Panc1 (cell line): ENCODE measurements around the gene C5AR1. TPM values are rescaled to one million over a fixed set of nuclear protein-coding genes. Genes with fewer than 3 reads are reported as not detected.

Experiments
- ATAC-seq: fragments of 200-7000 bp; cut with Tn5 transposase; 2 replicates; pipeline ENCODE4 v1.9.1; 2020; ENCODE audit warnings: mild to moderate bottlenecking, moderate library complexity
- BruUV-seq: library from RNA; stranded (reverse); fragments of 400-500 nt; replicated peaks from 2 replicates; lab custom pipeline; 2021; lab: Mats Ljungman, UMichigan
- CTCF ChIA-PET: fragments of 300-600 bp; sonication (Branson Sonifier 250); formaldehyde crosslinking; loops from one replicate; lab custom pipeline; 2022; ENCODE audit warnings: antibody characterized with exemption; lab: Charles Lee
- POLR2A ChIA-PET: fragments of 300-600 bp; sonication (Branson Sonifier 250); formaldehyde crosslinking; loops from one replicate; lab custom pipeline; 2022; ENCODE audit warnings: antibody characterized with exemption; lab: Charles Lee
- DNase-seq: peaks from one replicate; pipeline ENCODE4 v3.0.0-alpha.2; 2010; ENCODE audit warnings: low read depth, low spot score
- H3K27ac ChIP-seq: 2 replicates; pipeline ENCODE4 v1.5.1; 2011; ENCODE audit warnings: mild to moderate bottlenecking, low read length, inconsistent platforms
- H3K27me3 ChIP-seq: fragments of 200-500 bp; sonication (Bioruptor generic); 2 replicates; pipeline ENCODE4 v1.6.0; 2014; ENCODE audit warnings: low read length, inconsistent platforms; ENCODE audit not compliant: control insufficient read depth, insufficient read depth
- H3K36me3 ChIP-seq: fragments of 200-500 bp; sonication (Bioruptor generic); 2 replicates; pipeline ENCODE4 v1.5.1; 2014; ENCODE audit warnings: inconsistent platforms, mild to moderate bottlenecking, low read length, moderate library complexity; ENCODE audit not compliant: control insufficient read depth, insufficient read depth
- H3K4me1 ChIP-seq: 2 replicates; pipeline ENCODE4 v1.5.1; 2011; ENCODE audit warnings: inconsistent platforms, mild to moderate bottlenecking, low read length, moderate library complexity; ENCODE audit not compliant: control insufficient read depth, insufficient read depth
- H3K4me3 ChIP-seq, 2 experiments: 2 replicates each; pipeline ENCODE4 v1.5.1; 2011 to 2012; ENCODE audit warnings: low read depth in 2 of 2, low read length in 2 of 2, mild to moderate bottlenecking in 2 of 2, inconsistent platforms in 1 of 2, moderate library complexity in 1 of 2
- H3K9me3 ChIP-seq: fragments of 200-500 bp; sonication (Bioruptor generic); 2 replicates; pipeline ENCODE4 v1.5.1; 2014; ENCODE audit warnings: low read depth, mild to moderate bottlenecking, inconsistent platforms, low read length, moderate library complexity; ENCODE audit not compliant: control insufficient read depth, insufficient read depth
- CTCF ChIP-seq: fragments of 450-650 bp; IDR thresholded peaks from 2 replicates; pipeline ENCODE4 v1.5.1; 2017; ENCODE audit warnings: mild to moderate bottlenecking
- POLR2AphosphoS5 ChIP-seq: IDR thresholded peaks from 2 replicates; pipeline ENCODE4 v1.6.1; 2012; ENCODE audit warnings: mild to moderate bottlenecking, low read depth, low read length, moderate library complexity
- REST ChIP-seq, 2 experiments: IDR thresholded peaks; 2 replicates each; pipeline ENCODE4 v1.6.1; 2011 to 2012; ENCODE audit warnings: low read depth in 2 of 2, control low read depth in 1 of 2, low read length in 1 of 2, mild to moderate bottlenecking in 1 of 2, moderate library complexity in 1 of 2; ENCODE audit not compliant: insufficient read depth in 1 of 2
- SIN3A ChIP-seq: IDR thresholded peaks from 2 replicates; pipeline ENCODE4 v1.6.1; 2012; ENCODE audit warnings: low read depth, mild to moderate bottlenecking, low read length, moderate library complexity, borderline replicate concordance; ENCODE audit not compliant: insufficient read depth
- TCF7L2 ChIP-seq: IDR thresholded peaks from 2 replicates; pipeline ENCODE4 v1.6.1; 2011; ENCODE audit warnings: mild to moderate bottlenecking, low read depth, low read length, inconsistent platforms
- in situ Hi-C: cut with HindIII; loops from 2 replicates; pipeline ENCODE4 v1.10.0; 2016; ENCODE audit warnings: low sequenced_read_pairs, low pct_unique_long_range_greater_than_20kb
- intact Hi-C: fragments of 100-400 bp; cut with micrococcal nuclease; formaldehyde crosslinking; loops from one replicate; pipeline ENCODE4 v1.10.0; 2022; ENCODE audit not compliant: unreplicated experiment
- total RNA-seq: library from RNA; stranded (reverse); gene quantifications from one replicate; pipeline ENCODE4 v1.2.1, GENCODE V29; 2021; ENCODE audit not compliant: unreplicated experiment

Gene C5AR1
- total RNA-seq, 1 experiment from 2014 or later = 2.7 TPM

GRCh38 chr19:47303966-47304365 is 5.7 kb upstream of the C5AR1 start:
- CTCF ChIA-PET = no interaction called here

GRCh38 chr19:47305309-47305751 is 4.3 kb upstream of the C5AR1 start:
- 0 out of 2 replicates have a peak, but pooled peaks cover 2% of the 10 kb centered on the region for H3K4me1 ChIP-seq
- TSS peak; percentile 56 for BruUV-seq
- ChIA-PET POLR2A (no interaction called here), CTCF (interaction anchor here (1.1 kb wide), 1 partner anchor 11 kb away, joined by 3 read pairs; no protein-coding TSS in a partner anchor)
- DNase-seq (no peak), ATAC-seq (peak; percentile 63; the same call in 1 of the 2 replicates)
- H3K4me3 ChIP-seq = no peak overlapping the region
- in situ Hi-C loops (no loop called here), intact Hi-C loops (no loop called here)
- H3K27ac ChIP-seq = no peak overlapping the region
- no peaks in the 10 kb centered on the region for H3K9me3 ChIP-seq
- H3K27me3 ChIP-seq = no peaks in the 10 kb centered on the region
- TF ChIP-seq SIN3A = no peak
- peak; percentile 96 for TF ChIP-seq CTCF
- H3K36me3 ChIP-seq = no peaks in the 10 kb centered on the region

More at GRCh38 chr19:47303966-47304365, 5.7 kb upstream of the C5AR1 start:
- Histone ChIP-seq H3K36me3 (no peaks in the 10 kb centered on the region), H3K4me1 (0 out of 2 replicates have a peak, but pooled peaks cover 2% of the 10 kb centered on the region), H3K27ac (no peak overlapping the region), H3K27me3 (no peaks in the 10 kb centered on the region), H3K9me3 (no peaks in the 10 kb centered on the region), H3K4me3 (no peak overlapping the region)
- DNase-seq (no peak), ATAC-seq (no peak)
- POLR2A ChIA-PET = no interaction called here
- BruUV-seq = no TSS peak
- in situ Hi-C loops (no loop called here), intact Hi-C loops (no loop called here)
- TF ChIP-seq CTCF = no peak
- TF ChIP-seq POLR2AphosphoS5 = no peak
- no peak for TF ChIP-seq TCF7L2
- no peak for TF ChIP-seq SIN3A
- TF ChIP-seq REST (IDR thresholded peaks at IDR 0.05; ENCODE audit: insufficient read depth in 1 of 2, low read depth in 2 of 2, low read length in 1 of 2) = no peak
